Uterus (tissue), 2 donors: ENCODE results near the gene RHBG.

Experiments used
- POLR2A ChIP-seq, 2 donors: fragments of 450-650 bp; IDR thresholded peaks; one replicate each; pipeline ENCODE4 v1.6.1; 2016; ENCODE audit warnings: antibody characterized with exemption in 2 of 2, mild to moderate bottlenecking in 1 of 2, moderate library complexity in 1 of 2
- TF ChIP-seq, protein P1 (sequence below), 4 experiments: fragments of 200-600 bp in 2 of 4; fragments of 450-650 bp in 2 of 4; sonication (generic) in 2 of 4; IDR thresholded peaks; one replicate each; pipeline ENCODE4 v1.5.1; 2016 to 2019; ENCODE audit warnings: antibody characterized with exemption in 4 of 4, mild to moderate bottlenecking in 2 of 4, moderate library complexity in 1 of 4

DNA sequence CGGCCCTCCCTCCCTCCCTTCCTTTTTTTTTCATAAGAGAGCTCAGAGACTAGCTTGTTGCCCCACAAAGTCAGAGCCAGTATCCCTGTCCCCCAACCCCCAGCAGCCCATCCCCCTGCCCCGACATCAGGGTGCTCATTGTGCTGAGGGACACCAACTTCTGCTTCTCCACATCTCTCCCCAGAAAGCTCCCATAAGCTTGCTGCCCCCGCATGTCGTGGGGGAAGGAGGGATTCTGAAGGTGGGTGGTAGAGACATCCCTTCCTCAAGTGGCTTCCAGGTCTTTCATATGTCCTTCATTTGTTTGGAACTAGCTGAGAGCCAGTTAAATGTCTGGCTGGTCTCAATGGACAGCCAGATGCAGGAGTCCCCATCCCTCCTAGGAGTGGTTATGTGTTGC, 41.2 kb downstream of the RHBG start:
- TF ChIP-seq, protein P1, sequence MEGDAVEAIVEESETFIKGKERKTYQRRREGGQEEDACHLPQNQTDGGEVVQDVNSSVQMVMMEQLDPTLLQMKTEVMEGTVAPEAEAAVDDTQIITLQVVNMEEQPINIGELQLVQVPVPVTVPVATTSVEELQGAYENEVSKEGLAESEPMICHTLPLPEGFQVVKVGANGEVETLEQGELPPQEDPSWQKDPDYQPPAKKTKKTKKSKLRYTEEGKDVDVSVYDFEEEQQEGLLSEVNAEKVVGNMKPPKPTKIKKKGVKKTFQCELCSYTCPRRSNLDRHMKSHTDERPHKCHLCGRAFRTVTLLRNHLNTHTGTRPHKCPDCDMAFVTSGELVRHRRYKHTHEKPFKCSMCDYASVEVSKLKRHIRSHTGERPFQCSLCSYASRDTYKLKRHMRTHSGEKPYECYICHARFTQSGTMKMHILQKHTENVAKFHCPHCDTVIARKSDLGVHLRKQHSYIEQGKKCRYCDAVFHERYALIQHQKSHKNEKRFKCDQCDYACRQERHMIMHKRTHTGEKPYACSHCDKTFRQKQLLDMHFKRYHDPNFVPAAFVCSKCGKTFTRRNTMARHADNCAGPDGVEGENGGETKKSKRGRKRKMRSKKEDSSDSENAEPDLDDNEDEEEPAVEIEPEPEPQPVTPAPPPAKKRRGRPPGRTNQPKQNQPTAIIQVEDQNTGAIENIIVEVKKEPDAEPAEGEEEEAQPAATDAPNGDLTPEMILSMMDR (IDR thresholded peaks at IDR 0.05) = no peak
- TF ChIP-seq POLR2A (IDR thresholded peaks at IDR 0.05) = no peak
